Non-pigmented ciliary epithelial cell (primary cell): ENCODE measurements around the gene THRB.
A peak's percentile ranks its signal among the peaks of the same experiment; 100 is the strongest.

ENCODE experiments used
- DNase-seq: peaks from one replicate; pipeline ENCODE4 v3.0.0-alpha.2; 2010; ENCODE audit warnings: low read depth

Gene THRB

DNA sequence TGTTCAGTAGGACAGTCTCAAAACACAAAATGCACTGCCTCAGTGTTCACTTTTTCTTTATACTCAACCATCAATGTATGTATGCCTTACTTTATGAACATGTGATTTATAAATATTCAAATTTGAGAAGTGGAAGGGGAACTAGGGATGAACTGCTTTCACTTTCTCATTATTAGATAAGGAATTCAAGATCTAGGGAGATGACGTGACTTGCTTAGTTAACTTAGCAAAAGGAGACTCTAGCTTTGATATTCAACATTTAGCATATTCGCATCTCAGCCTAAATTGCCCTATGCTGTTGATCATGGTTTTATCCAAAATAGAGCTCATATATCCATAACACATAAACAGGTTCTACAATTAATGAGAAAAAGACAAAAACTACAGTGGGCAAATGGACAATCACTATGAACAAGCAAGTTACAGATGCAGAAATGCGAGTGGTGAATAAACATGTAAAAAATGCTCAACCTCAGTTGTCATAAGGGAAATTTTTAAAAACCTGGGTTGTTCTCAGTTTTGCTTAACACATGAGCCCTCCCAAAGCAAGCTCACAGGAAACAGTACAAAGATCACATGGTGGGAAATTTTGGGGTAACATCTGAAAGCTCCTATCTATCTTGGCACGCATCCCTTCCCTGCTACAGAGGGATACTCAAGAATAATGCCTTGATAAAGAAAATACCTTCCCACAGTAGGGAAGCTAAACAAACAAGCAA lies 269.8 kb downstream of the THRB start:
- no peak for DNase-seq

DNA sequence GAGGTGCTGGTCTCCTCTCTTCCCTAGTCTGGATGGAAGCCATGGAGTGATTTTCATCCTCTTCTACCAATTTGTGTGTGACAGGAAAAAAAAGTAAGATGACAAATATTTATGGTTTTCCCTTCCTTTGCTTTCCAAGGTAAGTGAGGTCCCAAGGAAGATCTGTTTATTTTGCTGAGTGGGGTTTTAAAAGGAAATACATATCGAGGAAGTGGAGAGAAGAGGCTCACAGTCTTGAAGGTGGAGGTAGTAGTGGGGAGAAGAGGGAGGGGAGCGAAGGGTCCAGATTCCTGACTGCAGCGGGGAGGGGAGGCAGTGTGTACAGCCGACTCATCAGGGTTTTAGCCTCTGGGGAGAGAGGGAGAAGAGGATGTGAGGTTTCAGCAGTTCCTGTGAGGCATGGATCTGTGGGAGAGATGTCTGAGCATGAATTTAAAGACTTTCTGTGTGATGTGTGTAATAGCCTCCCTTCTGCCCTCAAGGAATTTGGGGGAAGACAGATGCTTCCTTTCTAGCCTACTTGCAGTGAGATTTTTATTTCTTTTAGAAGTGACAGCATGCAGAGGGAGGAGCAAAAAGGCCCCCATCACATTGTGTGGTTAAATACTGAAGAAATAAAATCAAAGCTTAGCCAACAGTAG lies 272.4 kb downstream of the THRB start:
- no peak for DNase-seq

DNA sequence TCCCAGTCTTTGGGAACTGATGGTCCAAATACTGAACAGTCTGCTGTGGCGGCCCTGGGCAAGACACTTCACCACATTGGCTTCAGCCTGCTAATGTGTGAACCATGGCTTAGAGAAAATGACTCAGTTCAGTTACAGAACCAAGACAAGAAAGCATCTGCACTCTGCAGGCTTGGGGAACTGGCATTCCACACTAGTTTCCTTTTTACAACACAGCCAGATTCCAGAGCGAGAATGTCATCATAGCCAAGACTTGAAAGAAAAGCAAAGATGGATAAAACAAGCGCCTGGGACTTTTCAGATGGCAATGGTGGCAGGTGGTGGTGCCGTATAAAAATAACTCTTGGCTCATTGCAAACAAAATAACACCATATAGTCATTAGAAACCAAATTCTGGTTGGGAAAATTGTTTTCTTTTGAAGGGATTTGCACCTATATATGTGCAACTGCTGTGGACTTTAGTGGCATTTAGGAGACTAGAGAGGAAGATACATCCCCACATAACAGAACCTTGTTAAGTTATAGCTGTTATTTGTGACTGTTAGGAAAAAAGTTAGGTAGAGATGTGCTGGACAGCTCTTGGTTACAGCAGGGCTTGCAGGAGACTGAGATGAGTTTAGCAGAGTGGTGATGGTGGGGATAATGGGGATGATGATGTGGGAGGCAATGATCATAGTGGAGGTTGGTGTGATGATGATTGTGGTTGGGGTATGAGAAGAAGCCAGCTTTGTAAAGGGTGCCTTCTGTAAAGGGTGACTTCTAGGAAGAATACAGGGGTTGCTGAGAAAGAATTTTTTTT lies 273.6 kb downstream of the THRB start:
- peak; percentile 94 for DNase-seq

DNA sequence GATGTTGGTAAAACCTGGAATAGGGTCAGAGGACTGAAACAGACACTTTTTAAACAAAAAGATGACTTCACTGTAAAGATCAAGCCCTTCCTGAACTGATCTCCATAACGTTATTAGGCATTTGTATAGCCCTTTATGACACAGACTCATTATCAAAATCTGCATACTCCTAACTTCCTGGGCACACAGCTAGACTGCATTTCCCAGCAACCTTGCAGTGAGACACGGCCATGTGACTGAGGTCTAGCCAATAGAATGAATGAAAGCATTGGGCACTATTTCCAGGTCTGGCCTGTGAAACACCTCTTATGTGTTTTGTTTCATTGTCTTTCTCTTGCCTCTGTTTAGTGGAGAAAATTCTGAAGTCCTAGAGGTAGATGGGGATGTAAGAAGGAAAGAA lies 279.1 kb downstream of the THRB start:
- no peak for DNase-seq

DNA sequence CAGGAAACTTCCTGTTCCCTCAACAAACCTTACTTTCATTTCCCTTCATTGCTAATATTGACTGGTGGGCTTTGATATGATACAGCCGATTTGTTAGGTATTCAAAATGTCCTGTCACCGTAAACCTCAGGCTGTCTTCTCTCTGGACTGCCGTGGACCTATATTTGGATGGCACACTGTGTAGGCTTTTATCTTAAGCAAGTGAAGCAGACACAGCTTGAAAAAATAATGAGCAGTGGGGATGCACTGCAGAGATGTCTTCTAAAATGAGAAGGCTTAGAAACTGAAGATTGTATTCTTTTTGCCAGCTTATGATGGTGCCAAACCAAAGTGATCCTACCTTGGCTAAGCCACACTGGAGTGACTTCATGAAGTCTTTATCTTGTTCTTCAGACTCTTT lies 283.3 kb downstream of the THRB start:
- DNase-seq: no peak

DNA sequence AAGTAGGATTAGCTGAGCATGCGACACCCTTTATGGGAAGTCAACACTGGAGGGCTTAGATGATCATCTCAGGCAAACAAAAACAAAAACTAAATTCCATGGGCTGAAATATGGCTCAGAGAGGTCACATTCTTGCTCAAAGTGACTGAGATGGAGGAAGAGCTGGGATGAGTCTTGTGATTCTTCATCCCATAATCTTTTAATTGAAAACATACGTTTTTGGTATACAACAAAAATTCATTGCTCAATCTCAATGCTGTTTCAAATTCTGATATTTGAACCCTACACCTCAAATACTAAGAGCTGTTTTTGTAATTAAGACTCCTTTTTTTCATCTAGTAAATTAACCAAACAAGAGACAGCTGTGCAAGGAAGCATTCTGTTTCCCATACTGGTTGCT lies 292.6 kb downstream of the THRB start:
- DNase-seq: no peak

DNA sequence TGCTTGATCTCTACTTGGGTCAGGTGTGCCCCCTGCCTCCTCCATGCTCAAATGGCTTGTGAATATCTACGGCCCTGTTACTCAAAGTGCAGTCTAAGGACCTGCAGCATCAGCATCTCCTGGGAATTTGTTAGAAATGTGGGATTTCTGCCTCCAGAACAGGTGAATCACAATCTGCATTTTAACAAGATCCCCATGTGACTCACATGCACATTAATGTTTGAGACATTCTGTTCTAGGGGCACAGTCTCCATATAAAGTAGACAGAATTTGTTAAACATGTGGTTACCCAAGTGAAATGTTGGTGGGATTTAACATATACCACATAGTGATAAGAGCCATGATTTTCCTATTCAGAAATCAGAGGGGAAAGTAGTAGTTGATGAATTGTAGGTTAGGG lies 293.3 kb downstream of the THRB start:
- DNase-seq: no peak

DNA sequence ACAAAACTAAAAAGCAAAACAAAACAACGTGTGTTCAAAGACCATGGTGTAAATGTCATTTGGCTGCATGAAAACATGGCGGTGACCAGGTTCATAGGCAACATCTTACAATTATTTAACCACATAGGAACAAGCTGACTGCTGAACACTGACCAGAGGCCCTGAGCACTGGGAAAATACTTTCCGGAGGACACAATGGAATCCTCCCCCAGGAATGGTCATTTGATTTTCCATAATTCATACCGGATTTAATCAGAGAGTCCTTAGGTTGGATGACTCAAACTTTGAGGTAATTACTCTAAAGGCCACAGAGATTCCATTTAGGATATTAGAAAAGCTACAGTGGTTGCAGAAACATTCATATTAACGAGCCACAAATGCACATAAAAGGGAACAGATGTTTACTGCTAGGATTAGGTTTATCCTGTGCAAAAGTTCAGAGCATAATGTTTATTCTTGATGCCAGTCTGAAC lies 294.8 kb downstream of the THRB start:
- no peak for DNase-seq

DNA sequence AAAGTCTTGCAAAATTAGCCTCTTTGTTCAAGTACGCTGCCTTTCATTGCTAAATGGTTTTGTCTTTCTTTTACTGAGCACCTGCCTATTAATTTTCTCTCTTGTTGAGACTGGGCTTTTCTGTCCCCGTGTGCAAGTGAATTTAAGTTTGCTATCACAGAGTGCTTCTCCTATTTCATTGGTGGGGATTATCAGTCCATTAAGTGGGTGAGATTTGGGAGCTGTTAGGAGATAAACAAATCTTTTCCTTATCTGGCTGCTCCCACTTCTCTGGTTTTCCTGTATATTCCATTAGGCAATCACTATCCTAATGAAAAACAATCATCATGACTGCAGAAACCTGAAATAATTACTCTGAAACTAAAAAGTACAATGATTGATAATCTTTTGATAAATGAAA lies 295.4 kb downstream of the THRB start:
- DNase-seq: no peak

DNA sequence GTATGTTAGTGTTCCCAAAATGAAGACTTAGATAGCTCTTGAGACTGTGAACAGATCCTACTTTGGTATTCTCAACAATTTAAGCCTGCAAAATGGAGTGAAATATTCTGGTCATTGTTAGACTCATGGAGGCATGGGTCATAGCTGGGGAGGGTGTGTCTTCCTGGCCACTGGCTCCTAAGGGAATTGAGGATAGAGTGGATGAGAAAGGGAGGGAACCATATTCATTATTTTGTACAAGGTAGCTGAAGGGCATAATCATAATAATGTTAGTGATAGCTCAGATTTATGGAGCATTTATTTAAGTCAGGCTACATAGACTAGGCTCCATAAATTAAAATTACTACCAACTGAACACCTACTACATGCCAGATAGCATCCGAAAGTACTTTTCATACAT lies 295.9 kb downstream of the THRB start:
- DNase-seq: no peak

DNA sequence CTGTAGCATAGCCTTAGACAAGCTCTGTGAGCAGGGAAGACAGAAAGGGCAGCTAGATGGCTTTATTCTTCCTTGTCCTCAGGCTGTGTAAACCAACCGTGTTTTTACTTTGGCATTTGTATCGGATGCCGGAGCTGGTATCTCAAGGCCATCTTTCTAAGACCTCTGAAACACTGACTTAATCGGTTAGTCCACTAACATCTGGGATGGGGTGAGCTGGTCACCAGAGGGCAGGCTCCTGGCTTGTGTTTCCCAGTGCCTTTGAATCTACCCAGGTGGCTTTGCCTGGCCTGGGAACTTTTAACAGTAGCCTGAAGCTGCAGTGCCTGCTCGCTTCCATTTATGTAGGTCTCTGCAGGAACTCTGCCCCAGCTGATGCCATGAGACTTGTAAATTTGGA lies 296.8 kb downstream of the THRB start:
- no peak for DNase-seq

DNA sequence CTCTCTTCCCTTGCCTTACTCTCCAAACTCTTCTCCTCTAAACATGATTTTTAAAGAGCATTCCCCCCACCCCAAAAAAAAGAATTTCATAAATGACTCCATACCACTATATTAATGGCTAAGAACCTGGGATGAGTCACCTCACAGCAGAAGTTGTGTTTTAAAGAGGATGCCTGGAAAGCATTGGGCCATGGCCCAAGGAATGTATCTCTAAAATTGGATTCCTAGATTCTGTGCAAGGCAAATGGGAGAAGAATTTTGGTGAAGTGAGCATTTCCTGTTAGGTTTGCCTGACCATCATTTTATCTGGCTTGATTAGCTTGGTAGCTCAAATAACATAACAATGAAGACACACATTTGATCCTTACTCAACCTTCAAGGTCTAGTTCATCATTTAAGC lies 298.1 kb downstream of the THRB start:
- DNase-seq: peak; percentile 15

DNA sequence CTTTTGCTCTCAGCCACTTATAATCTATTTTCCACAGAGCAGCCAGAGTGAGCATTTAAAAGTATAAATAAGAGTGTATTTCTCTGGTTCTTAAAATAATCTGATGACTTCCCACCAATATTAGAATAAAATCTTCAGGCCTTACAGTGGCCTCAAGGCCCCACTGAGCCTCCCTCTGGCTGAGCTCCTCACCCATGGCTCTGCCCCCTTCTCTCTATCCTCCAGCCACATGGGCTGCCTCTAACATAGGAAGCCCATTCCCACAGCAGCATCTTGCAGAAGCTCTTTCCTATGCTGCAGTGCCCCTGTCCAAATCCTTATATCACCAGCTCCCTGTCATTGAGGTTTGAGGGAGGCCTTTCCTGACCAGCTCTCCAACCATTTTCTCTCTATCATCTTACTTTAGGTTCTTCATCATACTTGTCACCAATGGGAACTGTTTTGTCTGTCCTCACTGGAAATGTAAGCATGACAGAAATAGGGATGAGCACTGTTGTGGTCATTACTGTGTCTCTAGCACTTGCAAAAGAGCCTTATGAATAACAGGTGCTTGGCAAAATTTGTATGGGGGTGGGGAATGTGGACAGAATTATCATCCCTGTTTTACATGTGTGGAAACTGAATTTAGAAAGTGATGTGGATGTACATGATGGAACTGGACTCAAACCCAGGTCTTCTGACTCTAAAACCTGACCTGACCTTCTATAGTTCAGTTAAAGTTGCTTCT lies 299.0 kb downstream of the THRB start:
- DNase-seq: no peak

DNA sequence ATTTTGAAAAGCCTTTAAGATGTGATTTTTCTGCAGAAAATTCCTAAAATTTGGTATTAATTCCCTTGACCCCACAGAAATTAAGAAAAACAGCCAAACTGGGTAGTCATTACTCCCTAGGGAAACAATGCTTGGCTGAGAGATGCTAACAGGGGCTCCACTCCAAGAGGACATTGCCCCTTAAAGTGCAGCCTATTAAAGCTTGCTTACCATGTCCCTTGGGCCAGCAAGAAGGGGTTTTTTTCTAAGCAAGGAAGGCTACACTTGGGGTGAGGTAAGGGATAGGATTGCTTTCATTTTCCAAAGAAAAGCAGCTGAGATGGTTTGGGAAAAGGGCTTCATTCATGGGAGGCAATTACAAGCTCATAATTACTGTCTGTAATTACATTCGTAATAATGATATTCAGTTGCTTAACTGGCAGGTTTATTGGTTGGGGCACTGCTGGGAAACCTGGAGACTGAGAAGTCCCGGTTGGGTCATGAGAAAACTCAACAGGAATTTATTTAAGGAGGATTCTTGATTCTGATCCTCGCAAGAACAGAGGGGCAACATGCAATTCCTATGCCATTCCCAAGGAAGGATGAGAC lies 302.1 kb downstream of the THRB start:
- DNase-seq: no peak

DNA sequence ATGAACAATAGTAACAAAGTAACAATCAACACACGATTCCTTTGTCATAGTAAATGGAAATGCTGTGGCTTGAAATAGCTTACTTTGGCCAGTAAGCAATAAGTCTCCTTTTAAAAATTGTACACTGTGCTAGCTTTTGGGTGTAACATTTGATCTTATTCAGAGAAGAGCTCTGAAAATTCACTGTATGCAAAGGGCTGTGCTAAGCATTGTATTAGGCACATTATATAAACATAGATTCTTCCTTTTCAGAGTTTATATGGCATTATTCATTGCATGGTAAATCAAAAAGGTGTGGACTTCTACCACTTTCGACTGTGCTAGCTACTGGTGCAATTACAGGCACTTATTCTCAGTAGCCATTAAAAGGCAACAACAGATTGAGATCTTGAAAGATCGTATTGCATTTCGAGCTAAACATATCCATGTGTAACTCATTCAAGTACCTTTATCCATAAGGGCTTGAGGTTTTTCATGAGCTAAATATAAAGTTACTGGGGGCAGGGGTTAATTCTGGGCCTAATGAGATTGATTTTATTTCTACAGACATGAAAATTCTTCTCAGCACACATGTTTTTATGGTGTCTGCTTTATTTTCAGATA lies 302.7 kb downstream of the THRB start:
- no peak for DNase-seq

DNA sequence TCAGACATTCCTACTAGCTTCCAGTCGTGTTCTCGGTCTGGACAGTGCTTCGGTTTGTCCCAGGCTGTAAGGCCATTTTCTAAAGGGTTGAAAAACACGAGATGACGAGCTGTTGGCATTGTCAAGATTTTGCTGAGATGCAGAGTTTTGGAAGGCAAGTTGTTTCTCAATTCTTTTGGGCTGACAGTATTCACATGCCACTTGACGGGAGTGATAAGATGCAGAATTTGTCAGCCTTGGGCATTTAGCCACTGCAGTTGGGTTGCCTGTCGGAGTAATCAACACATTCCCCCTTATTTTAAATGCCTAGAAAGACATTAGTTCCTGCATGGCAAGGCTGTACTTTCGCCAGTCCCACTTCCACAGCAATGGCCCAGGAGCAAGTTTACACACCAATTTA lies 304.4 kb downstream of the THRB start:
- no peak for DNase-seq

DNA sequence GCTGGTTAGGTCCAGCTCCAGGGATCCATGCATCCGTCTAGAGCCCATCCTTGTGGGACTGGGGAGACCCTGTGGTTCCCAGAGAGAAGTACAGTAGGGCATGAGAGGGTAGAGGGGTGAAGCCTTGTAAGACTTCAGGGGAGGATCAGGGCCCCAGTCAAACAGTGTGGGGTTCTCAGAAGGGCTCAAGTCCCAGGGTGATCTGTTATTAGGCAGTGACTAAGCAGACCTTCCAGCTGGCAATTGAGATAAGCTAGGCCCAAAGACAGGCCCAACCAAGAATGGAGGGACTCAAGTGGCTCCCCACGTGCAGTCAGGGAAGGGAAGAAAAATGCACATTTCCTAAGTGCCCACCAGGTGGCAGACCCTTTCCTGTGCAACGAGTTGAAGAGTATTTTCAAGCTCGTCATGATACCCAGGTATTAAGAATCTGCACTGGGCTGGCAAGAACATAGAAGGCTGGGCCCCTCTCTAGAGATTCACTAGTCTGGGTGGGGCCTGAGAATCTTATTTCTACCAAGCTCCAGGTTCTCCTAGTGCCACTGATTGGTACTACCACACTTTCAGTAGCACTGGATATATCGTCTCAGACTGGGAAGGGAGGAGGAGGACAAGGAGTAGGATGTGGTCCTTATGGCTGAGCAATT lies 308.8 kb downstream of the THRB start:
- peak; percentile 27 for DNase-seq

DNA sequence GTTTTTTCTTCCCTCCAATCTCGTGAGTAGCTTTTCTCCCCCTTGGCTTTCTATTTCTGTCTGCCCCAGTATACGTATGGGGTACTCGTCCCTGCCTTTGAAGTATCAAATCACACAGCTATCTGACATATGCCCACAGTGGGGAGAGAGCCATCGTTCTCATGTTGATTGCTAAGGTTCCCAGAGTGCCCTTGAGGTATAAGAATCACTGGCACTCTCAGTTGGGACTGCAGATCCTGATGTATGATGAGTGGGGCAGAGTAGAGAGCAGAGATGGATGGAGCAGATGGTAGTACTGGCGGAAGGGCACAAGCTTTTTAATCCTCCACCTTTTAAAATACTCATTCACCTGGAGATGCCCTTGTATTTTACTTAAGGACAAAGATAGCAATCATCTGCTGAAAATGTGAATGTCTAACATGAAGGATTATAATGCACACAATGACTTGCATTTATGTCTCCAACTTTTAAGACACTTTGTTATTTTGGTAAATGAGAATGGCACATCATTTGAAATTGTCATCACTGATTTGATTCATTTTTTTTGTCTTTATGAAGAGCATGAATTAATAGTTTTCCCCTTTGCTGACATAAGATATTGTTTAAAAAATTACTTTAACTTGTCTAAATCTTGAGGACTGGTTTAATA lies 310.0 kb downstream of the THRB start:
- no peak for DNase-seq

DNA sequence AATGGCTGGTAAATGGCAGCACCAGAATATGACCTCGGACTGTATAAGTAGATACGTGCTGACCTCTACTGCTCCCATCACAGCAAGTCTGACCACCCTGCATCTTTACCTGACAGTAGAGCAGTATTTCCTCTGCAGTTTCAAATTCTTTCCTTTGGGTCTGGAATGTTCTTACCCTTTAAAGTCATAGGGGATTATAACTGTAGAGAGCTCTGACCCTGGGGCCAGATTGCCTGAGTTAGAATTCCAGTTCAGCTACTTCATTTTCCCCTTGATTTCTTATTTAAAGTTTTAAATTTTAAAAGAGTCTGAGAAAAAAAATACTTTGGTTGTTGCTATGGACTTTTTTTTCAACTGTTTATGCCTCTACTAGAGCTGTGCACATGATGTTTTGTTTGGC lies 311.9 kb downstream of the THRB start:
- no peak for DNase-seq

DNA sequence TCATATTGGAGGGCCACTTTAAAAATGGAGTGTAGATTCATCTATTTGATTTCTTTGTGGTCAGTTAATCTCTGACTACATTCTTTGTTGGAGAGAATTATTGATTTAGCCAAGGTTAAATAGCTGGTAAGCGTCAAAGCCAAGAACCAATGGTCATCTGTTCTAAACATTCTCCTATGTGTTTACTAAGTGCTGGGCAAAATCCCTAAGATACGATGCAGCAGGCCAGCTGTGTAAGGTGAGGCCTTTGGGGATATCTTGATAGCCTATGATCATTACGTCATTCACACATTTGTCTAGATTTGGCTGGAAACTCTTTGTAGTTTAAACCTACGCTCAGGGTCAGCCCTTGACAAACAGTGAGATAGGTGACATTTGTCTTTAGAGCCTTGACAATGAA lies 313.4 kb downstream of the THRB start:
- DNase-seq: no peak

DNA sequence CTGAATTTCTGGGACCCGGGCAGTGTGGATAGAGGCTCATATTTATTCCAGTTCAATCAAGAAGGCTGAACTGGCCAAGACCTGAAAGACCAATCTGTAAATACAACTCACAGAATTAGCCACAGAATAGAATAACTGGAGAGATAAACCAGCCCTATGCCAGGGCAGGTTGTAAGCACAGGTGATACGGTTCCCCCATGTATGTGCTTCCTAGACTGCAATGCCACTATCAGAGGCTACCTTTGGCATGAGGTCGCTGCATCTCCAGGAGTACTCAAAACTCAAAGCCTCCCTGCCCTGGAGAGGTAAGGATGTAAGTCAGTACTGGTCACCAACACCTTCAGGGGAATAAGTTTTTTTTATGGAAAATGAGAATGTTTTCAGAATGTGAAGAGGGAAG lies 314.0 kb downstream of the THRB start:
- DNase-seq: no peak
